HG03045 (cell line): ENCODE results near the gene HSD17B2.
"Not testable (repeated sequence)": the region's sequence is repeated elsewhere in the genome, so short reads cannot be mapped to it uniquely, and the experiment has no call there.

Experiments used
- ATAC-seq: cut with Tn5 transposase; IDR thresholded peaks from one replicate; pipeline ENCODE4 v1.9.1; 2021; ENCODE audit warnings: mild to moderate bottlenecking, moderate library complexity; ENCODE audit not compliant: unreplicated experiment

The HSD17B2 gene

GRCh38 chr16:82074019-82074558 lies 39.0 kb downstream of the HSD17B2 start:
- ATAC-seq = no peak

DNA sequence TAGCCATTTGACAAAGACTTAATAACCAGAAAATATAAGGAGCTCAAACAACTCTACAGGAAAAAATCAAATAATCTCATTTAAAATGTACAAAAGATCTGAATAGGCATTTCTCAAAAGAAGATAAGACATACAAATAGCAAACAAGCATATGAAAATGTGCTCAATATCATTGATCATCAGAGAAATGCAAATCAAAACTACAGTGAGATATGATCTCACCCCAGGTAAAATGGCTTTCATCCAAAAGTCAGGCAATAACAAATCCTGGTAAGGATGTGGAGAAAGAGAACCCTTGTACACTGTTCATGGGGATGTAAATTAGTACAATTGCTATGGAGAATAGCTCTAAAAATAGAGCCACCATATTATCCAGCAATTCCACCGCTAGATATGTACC lies 43.1 kb downstream of the HSD17B2 start:
- no peak for ATAC-seq

GRCh38 chr16:82079892-82080291 lies 44.8 kb downstream of the HSD17B2 start:
- ATAC-seq = no peak

- no peak for ATAC-seq
Observed at GRCh38 chr16:82081264-82081663, 46.2 kb downstream of the HSD17B2 start.

GRCh38 chr16:82082097-82082496 lies 47.0 kb downstream of the HSD17B2 start:
- ATAC-seq = no peak

GRCh38 chr16:82082543-82083244 lies 47.6 kb downstream of the HSD17B2 start:
- no peak for ATAC-seq

- no peak for ATAC-seq
Observed at GRCh38 chr16:82083710-82084353, 48.8 kb downstream of the HSD17B2 start.

GRCh38 chr16:82085011-82085779 lies 50.1 kb downstream of the HSD17B2 start:
- ATAC-seq = no peak

GRCh38 chr16:82088483-82088882 lies 53.4 kb downstream of the HSD17B2 start:
- ATAC-seq = no peak

DNA sequence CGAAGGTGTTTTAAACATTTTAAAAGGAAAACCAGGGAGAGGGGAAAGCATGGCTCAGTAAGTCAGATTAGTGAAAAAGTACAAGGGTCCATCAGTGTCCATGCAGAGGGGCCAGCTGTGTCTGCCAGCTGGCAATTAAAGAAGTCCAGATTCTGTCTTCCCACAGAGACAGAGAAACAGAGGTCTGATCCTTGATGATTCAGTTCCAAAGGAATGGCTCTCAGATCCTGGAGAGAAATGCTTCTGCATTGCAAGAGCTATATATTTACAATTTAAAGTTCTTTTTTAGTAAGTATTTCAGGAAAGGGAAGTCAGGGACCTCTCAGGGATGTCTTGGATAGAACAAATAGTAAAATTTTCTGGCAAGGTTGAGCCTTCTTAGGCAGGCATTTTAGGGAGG lies 56.2 kb downstream of the HSD17B2 start:
- ATAC-seq = no peak

GRCh38 chr16:82092711-82093110 lies 57.7 kb downstream of the HSD17B2 start:
- no peak for ATAC-seq

DNA sequence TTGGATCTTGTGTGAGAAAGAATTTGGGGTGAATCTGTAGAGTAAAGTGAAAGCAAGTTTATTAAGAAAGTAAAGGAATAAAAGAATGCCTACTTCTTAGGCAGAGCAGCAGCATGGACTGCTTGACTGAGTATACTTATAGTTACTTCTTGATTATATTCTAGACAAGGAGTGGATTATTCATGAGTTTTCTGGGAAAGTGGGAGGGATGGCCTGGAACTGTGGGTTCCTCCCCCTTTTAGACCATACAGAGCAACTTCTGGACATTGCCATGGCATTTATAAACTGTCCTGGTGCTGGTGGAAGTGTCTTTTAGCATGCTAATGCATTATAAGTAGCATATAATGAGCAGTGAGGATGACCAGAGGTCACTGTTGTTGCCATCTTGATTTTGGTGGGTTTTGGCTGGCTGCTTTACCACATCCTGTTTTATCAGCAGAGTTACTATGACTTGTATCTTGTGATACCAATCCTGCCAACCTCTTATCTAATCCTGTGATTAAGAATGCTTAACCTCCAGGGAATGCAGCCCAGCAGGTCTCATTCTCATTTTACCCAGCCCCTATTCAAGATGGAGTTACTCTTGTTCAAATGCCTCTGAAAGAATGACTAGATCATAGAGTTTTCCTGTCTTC lies 58.7 kb downstream of the HSD17B2 start:
- no peak for ATAC-seq

GRCh38 chr16:82094942-82095540 lies 60.0 kb downstream of the HSD17B2 start:
- no peak for ATAC-seq

DNA sequence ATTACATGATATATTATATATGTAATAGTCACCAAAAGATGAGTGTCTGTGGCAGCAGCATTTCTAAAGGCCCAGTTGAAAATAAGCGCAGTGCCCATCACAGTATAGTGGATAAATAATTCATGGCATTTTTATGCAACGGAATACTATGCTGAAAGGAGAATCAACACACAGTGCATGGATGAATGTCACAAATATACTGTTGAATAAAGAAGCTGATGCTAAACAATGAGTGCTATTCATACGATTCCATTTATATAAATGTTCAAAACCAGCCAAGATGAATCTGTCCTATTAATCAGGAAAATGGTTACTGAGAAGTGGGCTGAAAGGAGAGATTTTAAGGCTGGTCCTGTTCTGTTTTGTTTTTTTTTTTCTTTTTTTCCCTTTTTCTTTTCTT lies 61.6 kb downstream of the HSD17B2 start:
- no peak for ATAC-seq

DNA sequence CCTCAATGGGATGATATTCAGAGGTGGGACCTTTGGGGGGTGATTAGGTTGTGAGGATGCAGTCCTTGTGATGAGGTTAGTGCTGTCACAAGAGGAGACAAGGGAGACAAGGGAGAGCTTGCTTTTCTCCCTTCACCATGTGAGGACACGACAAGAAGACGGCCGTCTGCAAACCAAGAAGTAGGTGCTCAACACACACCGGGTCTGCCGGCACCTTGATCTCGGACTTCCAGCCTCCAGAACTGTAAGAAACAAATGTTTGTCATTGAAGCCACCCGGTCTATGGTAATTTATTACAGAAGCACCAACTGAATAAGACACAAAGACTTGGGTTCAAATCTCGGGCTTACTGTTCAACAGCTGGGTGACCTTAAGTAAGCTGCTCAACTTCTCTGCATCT lies 70.1 kb downstream of the HSD17B2 start:
- no peak for ATAC-seq

- no peak for ATAC-seq
Observed at GRCh38 chr16:82108100-82108499, 73.0 kb downstream of the HSD17B2 start.

- no peak for ATAC-seq
Observed at GRCh38 chr16:82108774-82109173, 73.7 kb downstream of the HSD17B2 start.

DNA sequence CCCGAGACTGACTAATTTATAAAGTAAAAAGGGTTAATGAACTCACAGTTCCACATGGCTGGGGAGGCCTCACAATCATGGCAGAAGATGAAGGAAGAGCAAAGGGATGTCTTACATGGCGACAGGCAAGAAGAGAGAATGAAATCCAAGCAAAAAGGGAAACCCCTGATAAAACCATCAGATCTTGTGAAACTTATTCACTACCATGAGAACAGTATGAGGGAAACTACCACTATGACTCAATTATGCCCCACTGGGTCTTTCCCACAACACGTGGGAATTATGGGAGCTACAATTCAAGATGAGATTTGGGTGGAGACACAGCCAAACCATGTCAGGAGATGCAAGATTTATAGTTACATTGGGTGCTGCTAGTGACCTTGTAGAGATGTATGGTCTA lies 74.2 kb downstream of the HSD17B2 start:
- not testable (repeated sequence) for ATAC-seq

DNA sequence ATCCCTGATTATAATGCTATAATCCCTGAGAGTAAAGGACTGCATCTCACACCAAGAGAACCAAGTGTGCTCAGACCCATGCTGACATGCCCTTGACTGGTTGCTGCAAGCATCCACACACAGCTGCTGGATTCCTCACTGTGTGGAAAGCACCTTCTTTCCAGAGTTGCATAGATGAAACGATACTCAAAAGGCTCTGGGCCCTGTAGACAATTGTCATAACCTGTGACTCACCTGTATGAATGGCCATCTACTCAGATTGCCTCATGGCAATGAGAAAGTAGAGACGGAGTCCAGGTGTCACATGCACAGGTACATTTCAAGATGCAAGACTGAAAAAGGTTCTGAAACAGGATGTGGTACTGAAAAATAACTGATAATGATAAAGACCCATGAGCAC lies 76.9 kb downstream of the HSD17B2 start:
- ATAC-seq = no peak

DNA sequence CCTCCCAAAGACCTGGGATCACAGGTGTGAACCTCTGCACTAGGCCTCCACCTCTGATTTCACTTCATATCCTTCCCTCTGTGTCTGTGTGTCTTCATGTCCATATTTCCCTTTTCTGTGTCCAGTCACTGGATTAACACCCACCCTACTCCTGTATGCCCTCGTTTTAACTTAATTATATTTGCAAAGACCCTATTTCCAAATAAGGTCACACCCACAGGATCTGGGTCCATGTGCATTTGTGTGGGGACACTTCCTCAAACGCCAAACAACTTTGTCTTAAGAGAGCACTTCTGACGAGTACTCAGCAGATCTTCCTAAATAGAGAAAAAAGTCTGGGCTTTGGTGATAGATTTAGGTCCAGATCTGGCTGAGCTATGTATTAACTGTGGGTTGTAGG lies 78.7 kb downstream of the HSD17B2 start:
- no peak for ATAC-seq

GRCh38 chr16:82116535-82116934 lies 81.5 kb downstream of the HSD17B2 start:
- no peak for ATAC-seq
